Adrenal gland (tissue), 5 donors: Measurements from ENCODE around the gene TBATA.

ENCODE experiments used
- CTCF ChIP-seq, 6 experiments: fragments of 450-650 bp in 4 of 6; fragments of 200-600 bp in 2 of 6; sonication (generic) in 1 of 6; IDR thresholded peaks; 1 replicate in 5 of 6; 2 replicates in 1 of 6; pipeline versions ENCODE4 v1.5.1 to v1.8.0; 2016 to 2021; ENCODE audit warnings: antibody characterized with exemption in 6 of 6, mild to moderate bottlenecking in 2 of 6, moderate library complexity in 1 of 6
- POLR2A ChIP-seq, 2 donors: fragments of 450-650 bp; IDR thresholded peaks; one replicate each; pipeline ENCODE4 v1.6.1; 2017; ENCODE audit warnings: antibody characterized with exemption in 2 of 2, mild to moderate bottlenecking in 2 of 2, moderate library complexity in 1 of 2
- donor health status: DM: no; HTN: no; CAD: no.

- TF ChIP-seq POLR2A (IDR thresholded peaks at IDR 0.05) (no peak), CTCF (IDR thresholded peaks at IDR 0.05) (no peak)
These were observed 47.0 kb downstream of the TBATA start for GRCh38 chr10:70738006-70738760.
